ENCODE results near the gene RNF207.

The RNF207 gene

DNA sequence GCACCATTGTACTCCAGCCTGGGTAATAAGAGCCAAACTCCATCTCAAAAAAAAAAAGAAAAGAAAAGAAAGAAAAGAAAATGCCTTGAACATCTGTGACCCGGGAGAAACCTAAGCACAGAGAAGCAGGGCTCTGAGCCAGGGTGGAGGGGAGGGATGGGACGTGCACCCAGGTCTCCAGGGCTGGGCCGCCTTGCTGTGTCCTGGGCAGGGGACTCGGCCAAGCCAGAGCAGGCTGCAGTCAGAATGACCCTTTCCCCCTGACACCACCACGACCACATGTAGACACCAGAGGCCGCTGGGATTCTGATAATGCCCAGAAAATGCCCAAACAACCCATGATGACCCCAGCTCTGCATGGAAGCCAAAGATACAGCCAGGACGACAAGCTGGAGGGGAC lies 43.6 kb upstream of the RNF207 start:
- no peaks in the 10 kb centered on the region for H3K27me3 ChIP-seq (ENCODE audit: low read depth, low read length)
- H3K79me2 ChIP-seq (ENCODE audit: low read length) = no peaks in the 10 kb centered on the region
- no peaks in the 10 kb centered on the region for H4K20me1 ChIP-seq (ENCODE audit: insufficient read depth, low read length)
- TF ChIP-seq, protein P1, sequence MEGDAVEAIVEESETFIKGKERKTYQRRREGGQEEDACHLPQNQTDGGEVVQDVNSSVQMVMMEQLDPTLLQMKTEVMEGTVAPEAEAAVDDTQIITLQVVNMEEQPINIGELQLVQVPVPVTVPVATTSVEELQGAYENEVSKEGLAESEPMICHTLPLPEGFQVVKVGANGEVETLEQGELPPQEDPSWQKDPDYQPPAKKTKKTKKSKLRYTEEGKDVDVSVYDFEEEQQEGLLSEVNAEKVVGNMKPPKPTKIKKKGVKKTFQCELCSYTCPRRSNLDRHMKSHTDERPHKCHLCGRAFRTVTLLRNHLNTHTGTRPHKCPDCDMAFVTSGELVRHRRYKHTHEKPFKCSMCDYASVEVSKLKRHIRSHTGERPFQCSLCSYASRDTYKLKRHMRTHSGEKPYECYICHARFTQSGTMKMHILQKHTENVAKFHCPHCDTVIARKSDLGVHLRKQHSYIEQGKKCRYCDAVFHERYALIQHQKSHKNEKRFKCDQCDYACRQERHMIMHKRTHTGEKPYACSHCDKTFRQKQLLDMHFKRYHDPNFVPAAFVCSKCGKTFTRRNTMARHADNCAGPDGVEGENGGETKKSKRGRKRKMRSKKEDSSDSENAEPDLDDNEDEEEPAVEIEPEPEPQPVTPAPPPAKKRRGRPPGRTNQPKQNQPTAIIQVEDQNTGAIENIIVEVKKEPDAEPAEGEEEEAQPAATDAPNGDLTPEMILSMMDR (IDR thresholded peaks at IDR 0.05; ENCODE audit: low read depth, low read length) = no peak
- no peak for TF ChIP-seq EZH2phosphoT487 (IDR thresholded peaks at IDR 0.05; ENCODE audit: low read depth)
- no peak overlapping the region for H3K9ac ChIP-seq (ENCODE audit: low read length)
- no peaks in the 10 kb centered on the region for H3K4me1 ChIP-seq (ENCODE audit: low read length)
- no peak overlapping the region for H3K4me3 ChIP-seq (ENCODE audit: low read length)
- H3K9me3 ChIP-seq (ENCODE audit: insufficient read depth, low read length) = no peaks in the 10 kb centered on the region
- no peaks in the 10 kb centered on the region for H3K36me3 ChIP-seq (replicated peaks; ENCODE audit: low read depth, low read length)
- H2AFZ ChIP-seq (ENCODE audit: low read depth, low read length) = no peak overlapping the region
- H3K4me2 ChIP-seq (ENCODE audit: low read length) = no peak overlapping the region
- no peak overlapping the region for H3K27ac ChIP-seq (ENCODE audit: low read length)

DNA sequence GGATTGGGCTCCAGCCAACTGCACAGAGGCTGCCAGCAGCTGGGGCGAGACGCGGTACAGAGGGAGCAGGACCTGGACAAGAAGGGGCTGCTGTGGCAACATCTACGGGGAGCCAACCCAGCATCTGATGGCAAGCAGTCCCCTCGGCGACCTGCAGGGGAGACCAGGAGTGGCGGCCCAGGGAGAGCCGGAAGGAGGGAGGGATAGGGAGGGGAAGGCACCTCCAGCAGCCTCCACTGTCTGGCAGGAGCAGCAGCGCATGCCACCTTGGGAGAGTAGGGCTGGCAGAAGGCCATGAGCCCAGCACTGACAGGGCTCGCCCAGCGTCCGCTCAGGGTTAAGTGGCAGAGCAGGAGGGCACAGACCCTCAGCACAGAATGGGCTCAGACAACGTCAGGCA lies 43.1 kb upstream of the RNF207 start:
- Histone ChIP-seq H4K20me1 (ENCODE audit: insufficient read depth, low read length) (no peaks in the 10 kb centered on the region), H3K79me2 (ENCODE audit: low read length) (no peaks in the 10 kb centered on the region), H3K27ac (ENCODE audit: low read length) (no peak overlapping the region), H3K4me3 (ENCODE audit: low read length) (no peak overlapping the region), H3K9me3 (ENCODE audit: insufficient read depth, low read length) (no peaks in the 10 kb centered on the region), H3K27me3 (ENCODE audit: low read depth, low read length) (no peaks in the 10 kb centered on the region), H3K4me2 (ENCODE audit: low read length) (no peak overlapping the region), H3K9ac (ENCODE audit: low read length) (no peak overlapping the region), H3K4me1 (ENCODE audit: low read length) (no peaks in the 10 kb centered on the region), H2AFZ (ENCODE audit: low read depth, low read length) (no peak overlapping the region), H3K36me3 (replicated peaks; ENCODE audit: low read depth, low read length) (no peaks in the 10 kb centered on the region)
- TF ChIP-seq EZH2phosphoT487 (IDR thresholded peaks at IDR 0.05; ENCODE audit: low read depth) = no peak
- TF ChIP-seq, protein P1 (IDR thresholded peaks at IDR 0.05; ENCODE audit: low read depth, low read length) = no peak

DNA sequence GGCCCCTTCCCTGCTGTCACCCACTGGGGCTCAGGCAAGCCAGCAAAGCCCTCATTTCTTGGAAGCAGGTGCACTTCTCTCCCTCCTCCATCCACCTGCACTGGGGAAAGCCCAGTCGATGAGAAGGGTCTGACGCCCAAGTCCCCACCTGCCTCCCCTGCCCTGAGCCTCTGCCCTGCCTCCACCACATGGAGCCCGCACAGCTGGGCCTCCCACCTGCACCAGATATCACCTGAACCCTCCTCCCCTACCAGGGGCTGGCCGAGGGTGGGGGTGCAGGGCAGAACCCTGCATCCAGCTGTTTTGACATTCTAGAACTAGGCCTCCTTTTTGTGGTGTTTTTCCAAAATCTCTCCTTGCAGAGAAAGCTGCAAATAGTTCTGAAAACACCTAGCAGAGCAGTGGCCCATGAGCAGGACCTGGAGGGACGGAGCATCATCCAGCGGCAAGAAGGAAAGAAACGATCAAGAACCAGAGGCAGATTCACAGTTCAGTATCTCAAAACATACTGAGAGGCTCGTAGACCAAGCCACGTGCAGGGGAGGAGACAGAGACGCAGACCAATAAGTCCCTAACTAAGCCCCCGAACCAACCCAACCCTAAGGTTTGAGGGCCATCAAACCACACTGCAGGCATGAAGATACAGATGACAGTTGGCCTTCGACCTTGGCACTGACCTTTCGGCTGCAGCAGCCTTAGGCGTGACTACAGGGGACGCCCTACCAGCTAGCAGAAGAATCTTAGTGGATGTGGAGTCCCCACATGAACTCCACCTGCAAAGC lies 42.5 kb upstream of the RNF207 start:
- no peak overlapping the region for H3K4me2 ChIP-seq (ENCODE audit: low read length)
- no peaks in the 10 kb centered on the region for H3K4me1 ChIP-seq (ENCODE audit: low read length)
- no peaks in the 10 kb centered on the region for H4K20me1 ChIP-seq (ENCODE audit: insufficient read depth, low read length)
- H2AFZ ChIP-seq (ENCODE audit: low read depth, low read length) = no peak overlapping the region
- H3K27ac ChIP-seq (ENCODE audit: low read length) = no peak overlapping the region
- TF ChIP-seq EZH2phosphoT487 (IDR thresholded peaks at IDR 0.05; ENCODE audit: low read depth) = no peak
- TF ChIP-seq, protein P1 (IDR thresholded peaks at IDR 0.05; ENCODE audit: low read depth, low read length) = no peak
- no peak overlapping the region for H3K4me3 ChIP-seq (ENCODE audit: low read length)
- H3K9me3 ChIP-seq (ENCODE audit: insufficient read depth, low read length) = no peaks in the 10 kb centered on the region
- H3K27me3 ChIP-seq (ENCODE audit: low read depth, low read length) = no peaks in the 10 kb centered on the region
- no peaks in the 10 kb centered on the region for H3K36me3 ChIP-seq (replicated peaks; ENCODE audit: low read depth, low read length)
- H3K79me2 ChIP-seq (ENCODE audit: low read length) = no peaks in the 10 kb centered on the region
- H3K9ac ChIP-seq (ENCODE audit: low read length) = no peak overlapping the region

- TF ChIP-seq, protein P1 (IDR thresholded peaks at IDR 0.05; ENCODE audit: low read depth, low read length) = no peak
- TF ChIP-seq EZH2phosphoT487 (IDR thresholded peaks at IDR 0.05; ENCODE audit: low read depth) = no peak
- H3K9ac ChIP-seq (ENCODE audit: low read length) = no peak overlapping the region
These were observed 41.8 kb upstream of the RNF207 start for GRCh38 chr1:6163973-6164617.

More at GRCh38 chr1:6163973-6164617, 41.8 kb upstream of the RNF207 start:
- Histone ChIP-seq H3K4me1 (ENCODE audit: low read length) (no peaks in the 10 kb centered on the region), H2AFZ (ENCODE audit: low read depth, low read length) (no peak overlapping the region), H4K20me1 (ENCODE audit: insufficient read depth, low read length) (no peaks in the 10 kb centered on the region), H3K79me2 (ENCODE audit: low read length) (no peaks in the 10 kb centered on the region), H3K36me3 (replicated peaks; ENCODE audit: low read depth, low read length) (no peaks in the 10 kb centered on the region), H3K4me2 (ENCODE audit: low read length) (no peak overlapping the region), H3K4me3 (ENCODE audit: low read length) (no peak overlapping the region), H3K27me3 (ENCODE audit: low read depth, low read length) (no peaks in the 10 kb centered on the region), H3K27ac (ENCODE audit: low read length) (no peak overlapping the region), H3K9me3 (ENCODE audit: insufficient read depth, low read length) (no peaks in the 10 kb centered on the region)

All from OCI-LY3 (cell line).